ENCODE measurements around the gene SLC41A2. TPM values are rescaled to one million over a fixed set of nuclear protein-coding genes. Genes with fewer than 3 reads are reported as not detected.

SLC41A2 gene
- total and polyA plus RNA-seq, 2 of the 13 experiments (the other 11 are each of a cell fraction or from before 2014, with no cell fraction given), result 2.3 to 12.8 TPM

GRCh38 chr12:104944252-104944651 is 13.8 kb downstream of the SLC41A2 start:
- H3K4me2 ChIP-seq (ENCODE audit: low read depth, low read length), result no peak overlapping the region
- no peaks in the 10 kb centered on the region for H3K27me3 ChIP-seq (ENCODE audit: control insufficient read depth in 1 of 2, insufficient read depth in 2 of 2, low read length in 2 of 2)
- intact Hi-C loops (cut with micrococcal nuclease; ENCODE audit: unreplicated experiment), result no loop called here
- no peak overlapping the region for H2AFZ ChIP-seq (ENCODE audit: low read length)
- H3K4me1 ChIP-seq (ENCODE audit: insufficient read depth, low read length), result peaks cover 3% of the 10 kb centered on the region
- in situ Hi-C loops (cut with HindIII; ENCODE audit: extremely low pct_ligation_motif_present, low pct_unique_long_range_greater_than_20kb), result no loop called here
- H3K36me3 ChIP-seq (replicated peaks in 1 of 2; ENCODE audit: control insufficient read depth in 1 of 2, insufficient read depth in 2 of 2, low read length in 2 of 2), result no peaks in the 10 kb centered on the region
- BruUV-seq (replicated peaks), result no TSS peak
- H3K9me3 ChIP-seq (ENCODE audit: low read length), result no peaks in the 10 kb centered on the region
- H4K20me1 ChIP-seq (ENCODE audit: insufficient read depth, low read length), result no peaks in the 10 kb centered on the region
- FAIRE-seq (no peak), ATAC-seq (no peak), DNase-seq (ENCODE audit: low spot score) (no peak)
- no peak overlapping the region for H3K9ac ChIP-seq (ENCODE audit: insufficient read depth, low read depth, low read length)
- WGBS (ENCODE audit: low lambda C conversion rate), result 96% methylated on average over 3 of the region's 3 CpGs
- no peak overlapping the region for H3K27ac ChIP-seq (ENCODE audit: extremely low read length, insufficient read depth, low read length)
- no peaks in the 10 kb centered on the region for H3K79me2 ChIP-seq (ENCODE audit: insufficient read depth, low read length)
- TF ChIP-seq ZNF383 (CRISPR knock-in tag; IDR thresholded peaks at IDR 0.05; ENCODE audit: borderline replicate concordance), result no peak
- no peak for TF ChIP-seq ZNF253 (CRISPR knock-in tag; IDR thresholded peaks at IDR 0.05; ENCODE audit: borderline replicate concordance)
- TF ChIP-seq ZNF138 (CRISPR knock-in tag; IDR thresholded peaks at IDR 0.05; ENCODE audit: low read depth), result no peak
- TF ChIP-seq ZNF704 (CRISPR knock-in tag; IDR thresholded peaks at IDR 0.05; ENCODE audit: borderline replicate concordance), result no peak
- TF ChIP-seq ZNF362 (CRISPR knock-in tag; IDR thresholded peaks at IDR 0.05; ENCODE audit: borderline replicate concordance), result no peak
- no peak for TF ChIP-seq ELK4 (CRISPR knock-in tag; IDR thresholded peaks at IDR 0.05; ENCODE audit: borderline replicate concordance)
- no peak for TF ChIP-seq ZSCAN29 (CRISPR knock-in tag; conservative IDR thresholded peaks at IDR 0.05)
- TF ChIP-seq RBM39 (IDR thresholded peaks at IDR 0.05; ENCODE audit: low read depth, low read length, poor library complexity, severe bottlenecking), result no peak
- TF ChIP-seq CC2D1A (CRISPR knock-in tag; IDR thresholded peaks at IDR 0.05), result no peak
- no peak for TF ChIP-seq ZBTB49 (CRISPR knock-in tag; IDR thresholded peaks at IDR 0.05; ENCODE audit: borderline replicate concordance)
- no peak for TF ChIP-seq PCBP2 (optimal IDR thresholded peaks at IDR 0.05; ENCODE audit: low read depth, low read length, poor library complexity, severe bottlenecking)
- TF ChIP-seq RFX1 (IDR thresholded peaks at IDR 0.05), result no peak
- no peak for TF ChIP-seq FLYWCH1 (CRISPR knock-in tag; IDR thresholded peaks at IDR 0.05)
- no peak for TF ChIP-seq ZNF570 (CRISPR knock-in tag; IDR thresholded peaks at IDR 0.05; ENCODE audit: borderline replicate concordance)
- TF ChIP-seq HOXA7 (CRISPR knock-in tag; IDR thresholded peaks at IDR 0.05), result no peak
- no peak for TF ChIP-seq CAMTA2 (CRISPR knock-in tag; IDR thresholded peaks at IDR 0.05; ENCODE audit: borderline replicate concordance)
- ChIA-PET CTCF (ENCODE audit: low intra/inter-chr PET ratio, low total read pairs) (no interaction called here), POLR2A (no interaction called here)
- H3K4me3 ChIP-seq (replicated peaks in 1 of 3; ENCODE audit: insufficient read depth in 1 of 3, low read depth in 2 of 3, low read length in 3 of 3), result no peak overlapping the region

Data from HepG2 (cell line).